Measurements from ENCODE around the gene SCD. TPM values are rescaled to one million over a fixed set of nuclear protein-coding genes. Genes with fewer than 3 reads are reported as not detected.

The SCD gene
- total and polyA plus RNA-seq, 9 of the 15 experiments (the other 6 are each of a cell fraction or from before 2014, with no cell fraction given): 114 to 486 (median 188) TPM

GRCh38 chr10:100373298-100374199, 26.5 kb downstream of the SCD start (continued):
- TF ChIP-seq ZNF592 (IDR thresholded peaks at IDR 0.05) (0 out of 2 replicates have a peak, but pooled peaks have one; percentile 3), RBM34 (IDR thresholded peaks at IDR 0.05; ENCODE audit: borderline replicate concordance, insufficient read depth, low read length) (no peak), PURB (CRISPR knock-in tag; IDR thresholded peaks at IDR 0.05; ENCODE audit: low read depth) (no peak), SMAD1 (IDR thresholded peaks at IDR 0.05; ENCODE audit: low read depth, low read length, partially characterized antibody) (peak; percentile 73), ZNF347 (CRISPR knock-in tag; IDR thresholded peaks at IDR 0.05; ENCODE audit: low read depth) (no peak), SIN3A (IDR thresholded peaks at IDR 0.05; ENCODE audit: borderline replicate concordance in 2 of 2, control insufficient read depth in 1 of 2, low read depth in 2 of 2, low read length in 2 of 2) (no peak; a peak in 1 of 4 replicates), ZNF444 (CRISPR knock-in tag; IDR thresholded peaks at IDR 0.05) (no peak), E2F4 (CRISPR knock-in tag; IDR thresholded peaks at IDR 0.05; ENCODE audit: low read depth) (no peak), ZBTB49 (CRISPR knock-in tag; IDR thresholded peaks at IDR 0.05; ENCODE audit: borderline replicate concordance) (no peak), TOE1 (IDR thresholded peaks at IDR 0.05; ENCODE audit: borderline replicate concordance) (peak; percentile 18; the same call in 1 of the 2 replicates), TOE1 (CRISPR knock-in tag; IDR thresholded peaks at IDR 0.05; ENCODE audit: borderline replicate concordance, low read depth) (no peak), TAF7 (tag; IDR thresholded peaks at IDR 0.05) (peak; percentile 70), ARID3A (IDR thresholded peaks at IDR 0.05; ENCODE audit: borderline replicate concordance, low read depth, low read length) (peak; percentile 29; the same call in 1 of the 2 replicates), ZNF436 (CRISPR knock-in tag; IDR thresholded peaks at IDR 0.05) (no peak), ESRRB (CRISPR knock-in tag; IDR thresholded peaks at IDR 0.05; ENCODE audit: borderline replicate concordance) (no peak), RBFOX2 (IDR thresholded peaks at IDR 0.05; ENCODE audit: low read depth, low read length) (peak; percentile 94)
